Hepatocyte (in vitro differentiated cells): Measurements from ENCODE around the gene CAMK2G. TPM values are rescaled to one million over a fixed set of nuclear protein-coding genes. Genes with fewer than 3 reads are reported as not detected.
"Not testable (repeated sequence)": the region's sequence is repeated elsewhere in the genome, so short reads cannot be mapped to it uniquely, and the experiment has no call there.

Source experiments
- DNase-seq: peaks from one replicate; pipeline ENCODE4 v3.0.0-alpha.2; 2016; ENCODE audit warnings: low spot score
- H2AFZ ChIP-seq: fragments of 200-600 bp; sonication (generic); 2 replicates; pipeline ENCODE4 v1.6.0; 2016; ENCODE audit warnings: antibody characterized with exemption, mild to moderate bottlenecking
- H3K27ac ChIP-seq: fragments of 200-600 bp; sonication (generic); 2 replicates; pipeline ENCODE4 v1.5.1; 2016; ENCODE audit warnings: mild to moderate bottlenecking
- H3K27me3 ChIP-seq: fragments of 200-600 bp; sonication (generic); 2 replicates; pipeline ENCODE4 v1.6.1; 2016
- H3K36me3 ChIP-seq: fragments of 200-600 bp; sonication (generic); replicated peaks from 2 replicates; pipeline ENCODE4 v1.5.1; 2016; ENCODE audit warnings: low read depth; ENCODE audit not compliant: insufficient read depth
- H3K4me1 ChIP-seq: fragments of 200-600 bp; sonication (generic); 2 replicates; pipeline ENCODE4 v1.5.1; 2016; ENCODE audit warnings: mild to moderate bottlenecking, moderate library complexity; ENCODE audit not compliant: insufficient read depth
- H3K4me2 ChIP-seq: fragments of 200-600 bp; sonication (generic); 2 replicates; pipeline ENCODE4 v1.6.0; 2016
- H3K4me3 ChIP-seq: fragments of 200-600 bp; sonication (generic); 2 replicates; pipeline ENCODE4 v1.5.1; 2016; ENCODE audit warnings: mild to moderate bottlenecking
- H3K79me2 ChIP-seq: fragments of 200-600 bp; sonication (generic); 2 replicates; pipeline ENCODE4 v1.6.0; 2017; ENCODE audit warnings: mild to moderate bottlenecking
- H3K9me2 ChIP-seq: fragments of 200-600 bp; sonication (generic); replicated peaks from 2 replicates; pipeline ENCODE4 v1.6.0; 2017; ENCODE audit warnings: mild to moderate bottlenecking; ENCODE audit not compliant: insufficient read depth
- H3K9me3 ChIP-seq: fragments of 200-600 bp; sonication (generic); 2 replicates; pipeline ENCODE4 v1.5.1; 2016; ENCODE audit warnings: low read depth, mild to moderate bottlenecking
- H4K20me1 ChIP-seq: fragments of 200-600 bp; sonication (generic); 2 replicates; pipeline ENCODE4 v1.6.0; 2016; ENCODE audit warnings: mild to moderate bottlenecking; ENCODE audit not compliant: insufficient read depth, poor library complexity, severe bottlenecking
- EZH2 ChIP-seq: fragments of 200-600 bp; sonication (generic); IDR thresholded peaks from 2 replicates; pipeline ENCODE4 v1.6.1; 2016; ENCODE audit warnings: antibody characterized with exemption, mild to moderate bottlenecking, borderline replicate concordance
- EZH2phosphoT487 ChIP-seq: fragments of 200-600 bp; sonication (generic); IDR thresholded peaks from one replicate; pipeline ENCODE4 v1.6.1; 2018; ENCODE audit warnings: antibody characterized with exemption, mild to moderate bottlenecking, low read depth, moderate library complexity; ENCODE audit not compliant: unreplicated experiment, severe bottlenecking
- WGBS: methylation state at CpG from one replicate; pipeline ENCODE4 v1.1.6; 2016; ENCODE audit warnings: low lambda C conversion rate; ENCODE audit errors: missing lambda C conversion rate; 5-methylcytosine and 5-hydroxymethylcytosine counted together
- polyA plus RNA-seq: library from polyadenylated mRNA; unstranded; fragments of >200 nt; fragmentation: Nextera tagmentation; extraction: Ambion mirVana; gene quantifications from 2 replicates; pipeline ENCODE4 v1.2.1, GENCODE V29; 2016
- total RNA-seq: library from RNA; depleted of rRNA; stranded (reverse); fragments of >200 nt; gene quantifications from 2 replicates; pipeline ENCODE4 v1.2.3, GENCODE V29; 2014
- TF ChIP-seq, protein P1 (sequence below): fragments of 200-600 bp; sonication (generic); IDR thresholded peaks from 2 replicates; pipeline ENCODE4 v1.5.1; 2016; ENCODE audit warnings: antibody characterized with exemption, mild to moderate bottlenecking; ENCODE audit not compliant: poor library complexity

Gene CAMK2G
- total and polyA plus RNA-seq, 2 experiments from 2014 or later = 5.2 to 25.0 TPM

DNA sequence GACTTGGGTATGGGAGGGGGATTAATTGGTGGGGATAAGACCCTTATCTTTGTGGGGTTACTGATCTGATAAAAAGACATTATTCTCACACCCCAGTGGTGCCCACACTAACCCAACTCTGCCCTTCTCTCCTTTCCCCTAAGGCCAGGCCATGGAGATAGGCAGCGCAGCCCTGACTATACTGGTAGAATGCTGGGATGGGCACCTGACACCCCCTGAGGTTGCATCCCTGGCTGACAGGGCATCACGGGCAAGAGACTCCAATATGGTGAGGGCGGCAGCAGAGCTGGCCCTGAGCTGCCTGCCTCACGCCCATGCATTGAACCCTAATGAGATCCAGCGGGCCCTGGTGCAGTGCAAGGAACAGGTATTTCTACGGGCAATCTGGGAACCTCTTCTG, 76.3 kb downstream of the CAMK2G start:
- no peaks in the 10 kb centered on the region for H3K4me1 ChIP-seq
- no peaks in the 10 kb centered on the region for H3K79me2 ChIP-seq
- TF ChIP-seq EZH2phosphoT487 = no peak
- no peak for TF ChIP-seq EZH2
- TF ChIP-seq, protein P1, sequence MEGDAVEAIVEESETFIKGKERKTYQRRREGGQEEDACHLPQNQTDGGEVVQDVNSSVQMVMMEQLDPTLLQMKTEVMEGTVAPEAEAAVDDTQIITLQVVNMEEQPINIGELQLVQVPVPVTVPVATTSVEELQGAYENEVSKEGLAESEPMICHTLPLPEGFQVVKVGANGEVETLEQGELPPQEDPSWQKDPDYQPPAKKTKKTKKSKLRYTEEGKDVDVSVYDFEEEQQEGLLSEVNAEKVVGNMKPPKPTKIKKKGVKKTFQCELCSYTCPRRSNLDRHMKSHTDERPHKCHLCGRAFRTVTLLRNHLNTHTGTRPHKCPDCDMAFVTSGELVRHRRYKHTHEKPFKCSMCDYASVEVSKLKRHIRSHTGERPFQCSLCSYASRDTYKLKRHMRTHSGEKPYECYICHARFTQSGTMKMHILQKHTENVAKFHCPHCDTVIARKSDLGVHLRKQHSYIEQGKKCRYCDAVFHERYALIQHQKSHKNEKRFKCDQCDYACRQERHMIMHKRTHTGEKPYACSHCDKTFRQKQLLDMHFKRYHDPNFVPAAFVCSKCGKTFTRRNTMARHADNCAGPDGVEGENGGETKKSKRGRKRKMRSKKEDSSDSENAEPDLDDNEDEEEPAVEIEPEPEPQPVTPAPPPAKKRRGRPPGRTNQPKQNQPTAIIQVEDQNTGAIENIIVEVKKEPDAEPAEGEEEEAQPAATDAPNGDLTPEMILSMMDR = no peak
- no peak overlapping the region for H2AFZ ChIP-seq
- no peaks in the 10 kb centered on the region for H4K20me1 ChIP-seq
- 94% methylated on average over 6 of the region's 6 CpGs for WGBS
- H3K9me2 ChIP-seq = no peaks in the 10 kb centered on the region
- H3K27ac ChIP-seq = no peak overlapping the region
- no peak overlapping the region for H3K4me2 ChIP-seq
- no peaks in the 10 kb centered on the region for H3K9me3 ChIP-seq
- H3K4me3 ChIP-seq = no peak overlapping the region
- H3K27me3 ChIP-seq = no peaks in the 10 kb centered on the region
- H3K36me3 ChIP-seq = no peaks in the 10 kb centered on the region
- DNase-seq = no peak

GRCh38 chr10:73797324-73798025, 76.9 kb downstream of the CAMK2G start:
- no peaks in the 10 kb centered on the region for H3K4me1 ChIP-seq
- H3K36me3 ChIP-seq = no peaks in the 10 kb centered on the region

GRCh38 chr10:73796766-73797165, 77.6 kb downstream of the CAMK2G start:
- no peaks in the 10 kb centered on the region for H4K20me1 ChIP-seq
- no peaks in the 10 kb centered on the region for H3K27me3 ChIP-seq
- no peak overlapping the region for H3K4me2 ChIP-seq
- H3K4me1 ChIP-seq = no peaks in the 10 kb centered on the region
- H3K9me3 ChIP-seq = no peaks in the 10 kb centered on the region
- DNase-seq = no peak
- no peaks in the 10 kb centered on the region for H3K9me2 ChIP-seq
- H3K36me3 ChIP-seq = no peaks in the 10 kb centered on the region
- H3K79me2 ChIP-seq = no peaks in the 10 kb centered on the region
- H3K4me3 ChIP-seq = no peak overlapping the region
- H2AFZ ChIP-seq = no peak overlapping the region
- 93% methylated on average over 5 of the region's 5 CpGs for WGBS
- H3K27ac ChIP-seq = no peak overlapping the region
- TF ChIP-seq EZH2 = no peak
- no peak for TF ChIP-seq EZH2phosphoT487
- TF ChIP-seq, protein P1 = no peak

More at GRCh38 chr10:73797324-73798025, 76.9 kb downstream of the CAMK2G start:
- H3K9me2 ChIP-seq = no peaks in the 10 kb centered on the region
- no peaks in the 10 kb centered on the region for H3K27me3 ChIP-seq
- H3K79me2 ChIP-seq = no peaks in the 10 kb centered on the region
- H2AFZ ChIP-seq = no peak overlapping the region
- WGBS = 95% methylated on average over 19 of the region's 19 CpGs
- no peak overlapping the region for H3K4me2 ChIP-seq
- H3K4me3 ChIP-seq = no peak overlapping the region
- no peaks in the 10 kb centered on the region for H3K9me3 ChIP-seq
- no peak for DNase-seq
- TF ChIP-seq EZH2 (no peak), EZH2phosphoT487 (no peak)
- TF ChIP-seq, protein P1 = no peak
- no peaks in the 10 kb centered on the region for H4K20me1 ChIP-seq
- H3K27ac ChIP-seq = no peak overlapping the region

DNA sequence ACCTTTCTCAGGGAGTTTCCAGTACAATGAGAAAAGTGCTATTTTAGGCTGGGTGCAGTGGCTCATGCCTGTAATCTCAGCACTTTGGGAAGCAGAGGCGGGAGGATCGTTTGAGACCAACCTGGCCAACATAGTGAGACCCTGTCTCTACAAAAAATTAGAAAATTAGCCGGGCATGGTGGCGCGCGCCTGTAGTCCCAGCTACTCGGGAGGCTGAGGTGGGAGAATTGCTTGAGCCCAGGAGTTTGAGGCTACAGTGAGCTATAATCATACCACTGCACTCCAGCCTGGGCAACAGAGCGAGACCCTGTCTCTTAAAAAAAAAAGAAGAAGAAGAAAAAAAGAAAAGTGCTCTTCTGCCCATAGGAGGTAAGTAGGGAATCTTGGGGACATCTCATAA, 78.3 kb downstream of the CAMK2G start:
- H3K36me3 ChIP-seq, H3K4me1 ChIP-seq, H3K9me2 ChIP-seq, DNase-seq, H3K27ac ChIP-seq, H2AFZ ChIP-seq, H3K4me3 ChIP-seq, H3K9me3 ChIP-seq, H3K27me3 ChIP-seq, H4K20me1 ChIP-seq, H3K79me2 ChIP-seq, H3K4me2 ChIP-seq: not testable (repeated sequence)
- 100% methylated on average over 8 of the region's 8 CpGs for WGBS

DNA sequence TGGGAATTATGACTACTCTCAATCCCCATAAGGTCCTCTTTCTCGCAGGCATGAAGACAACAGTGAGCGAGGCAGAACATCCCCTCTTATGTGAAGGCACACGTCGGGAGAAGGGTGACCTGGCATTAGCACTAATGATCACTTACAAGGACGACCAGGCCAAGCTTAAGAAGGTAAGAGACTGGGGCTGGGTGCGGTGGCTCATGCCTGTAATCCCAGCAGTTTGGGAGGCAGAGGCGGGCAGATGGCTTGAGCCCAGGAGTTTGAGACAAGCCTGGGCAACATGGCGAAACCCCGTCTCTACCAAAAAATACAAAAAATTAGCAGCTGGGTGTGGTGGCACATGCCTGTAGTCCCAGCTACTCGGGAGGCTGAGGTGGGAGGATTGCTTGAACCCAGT, 78.9 kb downstream of the CAMK2G start:
- H3K27me3 ChIP-seq, H3K4me1 ChIP-seq, H3K79me2 ChIP-seq, H3K9me3 ChIP-seq, DNase-seq, H3K4me2 ChIP-seq, H3K36me3 ChIP-seq, H4K20me1 ChIP-seq, H3K9me2 ChIP-seq, H2AFZ ChIP-seq, H3K4me3 ChIP-seq, H3K27ac ChIP-seq: not testable (repeated sequence)
- 96% methylated on average over 10 of the region's 10 CpGs for WGBS
